ENCODE measurements around the gene LRCOL1. TPM values are rescaled to one million over a fixed set of nuclear protein-coding genes. Genes with fewer than 3 reads are reported as not detected.

LRCOL1 gene
- total RNA-seq, 1 experiment from 2014 or later: 0.24 TPM

DNA sequence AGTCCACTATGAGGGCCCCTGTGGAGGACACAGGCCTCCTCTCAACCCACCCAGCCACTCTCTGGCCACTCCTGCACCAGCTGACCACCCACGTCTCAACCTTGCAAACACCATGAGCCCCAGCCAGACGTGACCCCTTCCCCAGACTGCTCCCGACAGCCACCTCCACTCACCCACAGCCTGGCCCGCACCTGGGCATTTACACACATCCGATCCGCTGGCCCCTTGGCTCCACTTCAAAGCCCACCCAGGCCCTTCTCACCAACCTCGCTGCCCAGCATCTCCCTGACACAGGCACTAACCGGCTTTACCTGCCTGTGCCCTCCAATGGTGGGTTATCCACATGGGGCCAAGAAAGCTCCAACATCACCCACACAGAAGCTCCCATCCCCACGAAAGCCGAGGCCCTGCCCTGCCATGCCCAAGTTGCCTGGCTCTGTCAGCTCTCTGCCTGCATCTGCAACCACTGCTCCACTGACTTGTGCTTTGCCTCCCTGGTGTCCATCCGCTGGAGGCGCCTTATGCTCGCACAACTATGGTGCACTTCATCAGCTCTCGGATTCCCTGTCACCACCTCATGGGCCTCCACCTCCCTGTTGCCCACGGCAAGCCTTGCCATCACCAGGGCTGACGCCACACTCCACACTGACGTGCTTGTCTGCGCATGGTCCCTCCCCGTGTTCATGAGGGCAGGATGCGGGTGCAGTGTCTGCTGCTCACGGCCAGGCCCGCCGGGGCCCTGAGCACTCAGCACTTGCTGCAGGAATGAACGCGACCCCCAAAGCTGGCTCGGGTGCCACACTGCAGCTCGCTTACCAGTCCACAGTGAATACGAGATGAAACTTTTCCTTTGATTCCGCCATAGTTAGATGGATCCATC, 24.9 kb upstream of the LRCOL1 start:
- no peak for DNase-seq (ENCODE audit: low spot score)
- CTCF ChIA-PET: interaction anchor here (0.7 to 1.5 kb wide), 3 partner anchors 14 to 133 kb away, joined by 3 to 4 read pairs (median 4); no protein-coding TSS in a partner anchor
- TF ChIP-seq MXD4 (CRISPR knock-in tag; IDR thresholded peaks at IDR 0.05; ENCODE audit: borderline replicate concordance) (no peak), NR2C2 (CRISPR knock-in tag; IDR thresholded peaks at IDR 0.05) (no peak), ZBTB21 (CRISPR knock-in tag; IDR thresholded peaks at IDR 0.05; ENCODE audit: borderline replicate concordance) (no peak), ZNF138 (CRISPR knock-in tag; conservative IDR thresholded peaks at IDR 0.05) (no peak), ZNF219 (CRISPR knock-in tag; IDR thresholded peaks at IDR 0.05; ENCODE audit: borderline replicate concordance) (no peak), NR3C1 (CRISPR knock-in tag; conservative IDR thresholded peaks at IDR 0.05; ENCODE audit: low read depth) (no peak), CREB1 (CRISPR knock-in tag; IDR thresholded peaks at IDR 0.05) (no peak), FOXP4 (CRISPR knock-in tag; IDR thresholded peaks at IDR 0.05) (no peak), ZNF671 (CRISPR knock-in tag; IDR thresholded peaks at IDR 0.05) (no peak), TEAD4 (CRISPR knock-in tag; IDR thresholded peaks at IDR 0.05) (no peak), OVOL2 (CRISPR knock-in tag; IDR thresholded peaks at IDR 0.05; ENCODE audit: borderline replicate concordance) (no peak), SOX15 (CRISPR knock-in tag; IDR thresholded peaks at IDR 0.05) (no peak), ZNF317 (CRISPR knock-in tag; IDR thresholded peaks at IDR 0.05; ENCODE audit: borderline replicate concordance, low read depth) (no peak), USF2 (CRISPR knock-in tag; IDR thresholded peaks at IDR 0.05) (no peak), SP1 (CRISPR knock-in tag; conservative IDR thresholded peaks at IDR 0.05) (no peak), ZNF232 (CRISPR knock-in tag; IDR thresholded peaks at IDR 0.05) (no peak), ZNF396 (CRISPR knock-in tag; IDR thresholded peaks at IDR 0.05; ENCODE audit: borderline replicate concordance) (no peak)
- TF ChIP-seq, protein P1, sequence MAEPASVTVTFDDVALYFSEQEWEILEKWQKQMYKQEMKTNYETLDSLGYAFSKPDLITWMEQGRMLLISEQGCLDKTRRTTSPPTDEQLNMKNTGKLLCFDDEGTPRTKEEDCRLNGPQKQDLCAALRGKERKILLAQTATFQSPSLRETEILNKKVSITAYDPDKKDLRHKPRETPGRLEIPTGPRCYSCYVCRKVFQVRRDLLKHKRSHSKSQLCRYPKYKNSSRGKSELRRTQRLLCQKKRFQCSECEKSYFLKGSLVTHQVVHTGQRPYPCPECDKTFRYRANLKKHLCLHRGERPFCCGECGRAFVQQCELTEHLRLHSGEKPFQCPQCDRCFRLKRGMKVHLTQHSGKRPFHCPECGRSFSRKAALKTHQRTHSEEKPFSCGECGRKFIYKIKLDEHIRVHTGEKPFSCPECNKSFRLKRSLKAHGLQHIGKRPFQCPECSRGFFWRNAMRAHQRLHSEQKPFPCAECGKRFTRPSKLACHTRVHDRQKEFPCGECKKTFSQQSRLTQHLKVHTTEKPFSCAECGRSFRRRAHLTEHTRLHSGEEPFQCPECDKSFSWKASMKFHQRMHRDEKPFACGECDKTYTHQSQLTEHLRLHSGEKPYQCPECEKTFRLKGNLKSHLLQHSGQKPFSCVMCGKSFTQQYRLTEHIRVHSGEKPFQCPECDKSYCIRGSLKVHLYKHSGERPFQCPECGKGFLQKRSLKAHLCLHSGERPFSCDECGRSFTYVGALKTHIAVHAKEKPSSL (CRISPR knock-in tag; conservative IDR thresholded peaks at IDR 0.05): no peak
- TF ChIP-seq, protein P2, sequence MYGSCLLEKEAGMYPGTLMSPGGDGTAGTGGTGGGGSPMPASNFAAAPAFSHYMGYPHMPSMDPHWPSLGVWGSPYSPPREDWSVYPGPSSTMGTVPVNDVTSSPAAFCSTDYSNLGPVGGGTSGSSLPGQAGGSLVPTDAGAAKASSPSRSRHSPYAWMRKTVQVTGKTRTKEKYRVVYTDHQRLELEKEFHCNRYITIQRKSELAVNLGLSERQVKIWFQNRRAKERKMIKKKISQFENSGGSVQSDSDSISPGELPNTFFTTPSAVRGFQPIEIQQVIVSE (CRISPR knock-in tag; IDR thresholded peaks at IDR 0.05; ENCODE audit: borderline replicate concordance): no peak
- TF ChIP-seq, protein P3, sequence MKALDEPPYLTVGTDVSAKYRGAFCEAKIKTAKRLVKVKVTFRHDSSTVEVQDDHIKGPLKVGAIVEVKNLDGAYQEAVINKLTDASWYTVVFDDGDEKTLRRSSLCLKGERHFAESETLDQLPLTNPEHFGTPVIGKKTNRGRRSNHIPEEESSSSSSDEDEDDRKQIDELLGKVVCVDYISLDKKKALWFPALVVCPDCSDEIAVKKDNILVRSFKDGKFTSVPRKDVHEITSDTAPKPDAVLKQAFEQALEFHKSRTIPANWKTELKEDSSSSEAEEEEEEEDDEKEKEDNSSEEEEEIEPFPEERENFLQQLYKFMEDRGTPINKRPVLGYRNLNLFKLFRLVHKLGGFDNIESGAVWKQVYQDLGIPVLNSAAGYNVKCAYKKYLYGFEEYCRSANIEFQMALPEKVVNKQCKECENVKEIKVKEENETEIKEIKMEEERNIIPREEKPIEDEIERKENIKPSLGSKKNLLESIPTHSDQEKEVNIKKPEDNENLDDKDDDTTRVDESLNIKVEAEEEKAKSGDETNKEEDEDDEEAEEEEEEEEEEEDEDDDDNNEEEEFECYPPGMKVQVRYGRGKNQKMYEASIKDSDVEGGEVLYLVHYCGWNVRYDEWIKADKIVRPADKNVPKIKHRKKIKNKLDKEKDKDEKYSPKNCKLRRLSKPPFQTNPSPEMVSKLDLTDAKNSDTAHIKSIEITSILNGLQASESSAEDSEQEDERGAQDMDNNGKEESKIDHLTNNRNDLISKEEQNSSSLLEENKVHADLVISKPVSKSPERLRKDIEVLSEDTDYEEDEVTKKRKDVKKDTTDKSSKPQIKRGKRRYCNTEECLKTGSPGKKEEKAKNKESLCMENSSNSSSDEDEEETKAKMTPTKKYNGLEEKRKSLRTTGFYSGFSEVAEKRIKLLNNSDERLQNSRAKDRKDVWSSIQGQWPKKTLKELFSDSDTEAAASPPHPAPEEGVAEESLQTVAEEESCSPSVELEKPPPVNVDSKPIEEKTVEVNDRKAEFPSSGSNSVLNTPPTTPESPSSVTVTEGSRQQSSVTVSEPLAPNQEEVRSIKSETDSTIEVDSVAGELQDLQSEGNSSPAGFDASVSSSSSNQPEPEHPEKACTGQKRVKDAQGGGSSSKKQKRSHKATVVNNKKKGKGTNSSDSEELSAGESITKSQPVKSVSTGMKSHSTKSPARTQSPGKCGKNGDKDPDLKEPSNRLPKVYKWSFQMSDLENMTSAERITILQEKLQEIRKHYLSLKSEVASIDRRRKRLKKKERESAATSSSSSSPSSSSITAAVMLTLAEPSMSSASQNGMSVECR (CRISPR knock-in tag; IDR thresholded peaks at IDR 0.05; ENCODE audit: borderline replicate concordance): no peak

More for the DNA sequence above, 24.9 kb upstream of the LRCOL1 start:
- Mint-ChIP-seq H3K36me3 (peaks cover 75% of the 10 kb centered on the region), H3K27me3 (ENCODE audit: low read depth) (no peaks in the 10 kb centered on the region), H3K4me3 (no peak overlapping the region), H3K4me1 (no peaks in the 10 kb centered on the region), H3K27ac (peak overlapping the region; percentile 50; the same call in 1 of the 2 replicates), H3K9me3 (no peaks in the 10 kb centered on the region)
- POLR2A ChIA-PET: interaction anchor here (0.6 kb wide), 1 partner anchor 148 kb away, joined by 7 read pairs; no protein-coding TSS in a partner anchor
- no peak for ATAC-seq
